ENCODE results near the gene DRG2.

DNA sequence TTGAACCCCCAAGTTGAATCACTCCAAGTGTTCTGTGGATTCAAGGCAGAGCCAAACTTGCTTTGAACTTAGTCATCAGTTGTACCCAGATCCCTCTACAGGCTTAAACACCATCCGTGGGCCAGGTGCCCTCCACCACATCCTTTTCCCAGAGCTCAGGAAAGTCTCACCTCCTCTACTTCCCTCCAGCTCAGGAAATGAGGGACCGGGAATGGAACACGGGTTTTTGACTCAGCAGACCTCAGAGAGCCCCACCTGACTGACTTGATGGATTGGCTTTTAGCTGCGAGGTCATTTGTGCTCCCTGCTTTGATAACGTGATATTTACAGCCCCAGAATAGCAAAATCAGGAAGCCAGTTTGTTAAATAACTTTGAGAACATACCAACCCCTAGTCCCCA, 28.5 kb upstream of the DRG2 start:
- TF ChIP-seq, protein P1, sequence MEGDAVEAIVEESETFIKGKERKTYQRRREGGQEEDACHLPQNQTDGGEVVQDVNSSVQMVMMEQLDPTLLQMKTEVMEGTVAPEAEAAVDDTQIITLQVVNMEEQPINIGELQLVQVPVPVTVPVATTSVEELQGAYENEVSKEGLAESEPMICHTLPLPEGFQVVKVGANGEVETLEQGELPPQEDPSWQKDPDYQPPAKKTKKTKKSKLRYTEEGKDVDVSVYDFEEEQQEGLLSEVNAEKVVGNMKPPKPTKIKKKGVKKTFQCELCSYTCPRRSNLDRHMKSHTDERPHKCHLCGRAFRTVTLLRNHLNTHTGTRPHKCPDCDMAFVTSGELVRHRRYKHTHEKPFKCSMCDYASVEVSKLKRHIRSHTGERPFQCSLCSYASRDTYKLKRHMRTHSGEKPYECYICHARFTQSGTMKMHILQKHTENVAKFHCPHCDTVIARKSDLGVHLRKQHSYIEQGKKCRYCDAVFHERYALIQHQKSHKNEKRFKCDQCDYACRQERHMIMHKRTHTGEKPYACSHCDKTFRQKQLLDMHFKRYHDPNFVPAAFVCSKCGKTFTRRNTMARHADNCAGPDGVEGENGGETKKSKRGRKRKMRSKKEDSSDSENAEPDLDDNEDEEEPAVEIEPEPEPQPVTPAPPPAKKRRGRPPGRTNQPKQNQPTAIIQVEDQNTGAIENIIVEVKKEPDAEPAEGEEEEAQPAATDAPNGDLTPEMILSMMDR (IDR thresholded peaks at IDR 0.05; ENCODE audit: low read length): no peak
- no peak for TF ChIP-seq EZH2 (IDR thresholded peaks at IDR 0.05; ENCODE audit: borderline replicate concordance, low read length)
